BLaER1 treated with 17β-estradiol and CSF1 and Interleukin-3, amounts not matched to agents 10 nM and 100 nM (cell line): ENCODE results near the gene MIB1.

Experiments used
- H3K27ac ChIP-seq, 11 experiments: shearing (Covaris generic); formaldehyde crosslinking; 2 replicates each; pipeline ENCODE4 v1.8.1; 2022
- H3K27me3 ChIP-seq, 11 experiments: shearing (Covaris generic); formaldehyde crosslinking; 2 replicates each; pipeline ENCODE4 v1.8.1; 2022
- H3K36me3 ChIP-seq, 11 experiments: shearing (Covaris generic); formaldehyde crosslinking; 2 replicates each; pipeline ENCODE4 v1.8.1; 2022
- H3K4me1 ChIP-seq, 10 experiments: shearing (Covaris generic); formaldehyde crosslinking; 2 replicates each; pipeline ENCODE4 v1.8.1; 2022
- H3K4me2 ChIP-seq, 11 experiments: shearing (Covaris generic); formaldehyde crosslinking; 2 replicates each; pipeline ENCODE4 v1.8.1; 2022
- H3K4me3 ChIP-seq, 10 experiments: shearing (Covaris generic); formaldehyde crosslinking; 2 replicates each; pipeline ENCODE4 v1.8.1; 2022
- H3K9ac ChIP-seq, 11 experiments: shearing (Covaris generic); formaldehyde crosslinking; 2 replicates each; pipeline ENCODE4 v1.8.1; 2022
- H3K9me3 ChIP-seq, 11 experiments: shearing (Covaris generic); formaldehyde crosslinking; replicated peaks in 1 of 11; 2 replicates each; pipeline ENCODE4 v1.8.1; 2022
- H4K20me1 ChIP-seq, 11 experiments: shearing (Covaris generic); formaldehyde crosslinking; 2 replicates each; pipeline ENCODE4 v1.8.1; 2022
- Cebpa-rat ChIP-seq, 11 experiments: shearing (Covaris generic); IDR thresholded peaks; 2 replicates each; pipeline ENCODE4 v1.8.1; 2022

MIB1 gene

DNA sequence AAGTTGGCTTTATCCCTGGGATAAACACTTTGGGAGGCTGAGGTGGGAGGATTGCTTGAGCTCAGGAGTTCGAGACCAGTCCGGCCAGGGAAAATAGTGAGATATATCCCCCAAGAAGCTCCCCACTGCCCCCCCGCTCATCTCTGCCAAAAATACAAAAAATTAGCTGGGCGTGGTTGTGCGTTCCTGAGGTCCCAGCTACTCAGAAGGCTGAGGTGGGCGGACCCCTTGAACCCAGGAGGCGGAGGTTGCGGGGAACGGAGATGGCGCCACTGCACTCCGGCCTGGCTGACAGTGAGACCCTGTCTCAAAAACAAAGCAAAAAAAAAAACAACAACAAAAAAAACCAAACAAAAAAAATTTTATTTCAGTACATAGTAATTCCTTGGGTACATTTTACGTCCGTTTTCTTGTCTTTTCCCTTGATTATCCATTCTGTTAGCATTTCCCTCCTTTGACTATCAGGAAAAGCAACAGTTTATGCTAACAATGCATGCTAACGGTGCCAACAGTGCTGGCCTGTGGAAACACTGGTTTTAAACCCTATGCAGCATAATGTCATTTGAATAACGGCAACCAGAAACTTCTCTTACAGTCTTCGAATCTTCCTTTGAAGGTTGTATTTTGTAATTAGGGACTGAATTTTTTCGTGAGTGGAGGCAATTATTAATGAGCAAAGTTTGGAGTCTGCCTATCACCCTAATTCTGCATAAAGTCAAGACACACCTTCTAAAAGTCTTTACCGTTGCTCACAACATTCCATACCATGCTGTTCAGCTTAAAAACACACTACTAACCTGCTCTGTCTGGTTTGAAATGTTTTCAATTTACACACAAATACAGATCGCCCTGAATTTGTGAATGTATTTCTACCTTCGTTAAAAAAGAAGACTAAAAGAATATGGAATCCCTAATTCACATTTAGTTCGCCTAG is 721 bp upstream of the MIB1 start:
- H3K4me3 ChIP-seq, result peak overlapping the region in 9 of 10 experiments; percentile 33 to 99 (median 88); a peak in 14 of 20 replicates
- H3K4me2 ChIP-seq, result peak overlapping the region; percentile 39 to 98 (median 60); a peak in 21 of 22 replicates
- H4K20me1 ChIP-seq, result peaks cover 9 to 36% (median 29%) of the 10 kb centered on the region in 11 experiments; a peak in 18 of 22 replicates
- H3K36me3 ChIP-seq, result peaks cover 0 to 4% (median 0%) of the 10 kb centered on the region in 11 experiments; a peak in 2 of 22 replicates
- peak overlapping the region in 8 of 11 experiments; percentile 3 to 99 (median 98); a peak in 10 of 22 replicates for H3K27ac ChIP-seq
- H3K9me3 ChIP-seq, result peaks cover 17 to 35% (median 30%) of the 10 kb centered on the region in 11 experiments
- no peak for TF ChIP-seq Cebpa-rat (IDR thresholded peaks at IDR 0.05)
- peak overlapping the region; percentile 51 to 99 (median 97); a peak in 18 of 22 replicates for H3K9ac ChIP-seq
- H3K4me1 ChIP-seq, result peaks cover 14 to 33% (median 26%) of the 10 kb centered on the region in 10 experiments
- no peaks in the 10 kb centered on the region for H3K27me3 ChIP-seq

DNA sequence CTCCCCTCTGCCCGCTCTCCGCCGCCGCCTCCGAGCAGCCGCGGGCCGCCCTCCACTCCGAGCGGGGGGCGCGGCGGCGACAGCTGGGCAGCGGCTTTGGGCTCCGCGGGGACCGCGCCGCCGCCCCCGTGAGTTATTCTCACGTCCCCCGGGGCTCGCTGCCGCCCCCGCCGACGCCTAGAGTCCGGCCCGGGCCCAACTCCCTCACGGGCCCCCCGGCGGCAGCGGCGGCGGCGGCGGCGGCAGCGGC is 645 bp downstream of the MIB1 start:
- peak overlapping the region; percentile 89 to 99 (median 97) for H3K27ac ChIP-seq
- no peaks in the 10 kb centered on the region for H3K27me3 ChIP-seq
- H3K4me3 ChIP-seq, result peak overlapping the region; percentile 80 to 99 (median 91)
- peaks cover 14 to 40% (median 26%) of the 10 kb centered on the region in 10 experiments for H3K4me1 ChIP-seq
- peaks cover 19 to 49% (median 43%) of the 10 kb centered on the region in 11 experiments; a peak in 19 of 22 replicates for H4K20me1 ChIP-seq
- peaks cover 0 to 11% (median 0%) of the 10 kb centered on the region in 11 experiments; a peak in 1 of 22 replicates for H3K36me3 ChIP-seq
- H3K9me3 ChIP-seq, result peaks cover 12 to 21% (median 16%) of the 10 kb centered on the region in 11 experiments
- H3K4me2 ChIP-seq, result peak overlapping the region; percentile 79 to 99 (median 92)
- no peak for TF ChIP-seq Cebpa-rat (IDR thresholded peaks at IDR 0.05)
- peak overlapping the region; percentile 94 to 99 (median 97) for H3K9ac ChIP-seq

DNA sequence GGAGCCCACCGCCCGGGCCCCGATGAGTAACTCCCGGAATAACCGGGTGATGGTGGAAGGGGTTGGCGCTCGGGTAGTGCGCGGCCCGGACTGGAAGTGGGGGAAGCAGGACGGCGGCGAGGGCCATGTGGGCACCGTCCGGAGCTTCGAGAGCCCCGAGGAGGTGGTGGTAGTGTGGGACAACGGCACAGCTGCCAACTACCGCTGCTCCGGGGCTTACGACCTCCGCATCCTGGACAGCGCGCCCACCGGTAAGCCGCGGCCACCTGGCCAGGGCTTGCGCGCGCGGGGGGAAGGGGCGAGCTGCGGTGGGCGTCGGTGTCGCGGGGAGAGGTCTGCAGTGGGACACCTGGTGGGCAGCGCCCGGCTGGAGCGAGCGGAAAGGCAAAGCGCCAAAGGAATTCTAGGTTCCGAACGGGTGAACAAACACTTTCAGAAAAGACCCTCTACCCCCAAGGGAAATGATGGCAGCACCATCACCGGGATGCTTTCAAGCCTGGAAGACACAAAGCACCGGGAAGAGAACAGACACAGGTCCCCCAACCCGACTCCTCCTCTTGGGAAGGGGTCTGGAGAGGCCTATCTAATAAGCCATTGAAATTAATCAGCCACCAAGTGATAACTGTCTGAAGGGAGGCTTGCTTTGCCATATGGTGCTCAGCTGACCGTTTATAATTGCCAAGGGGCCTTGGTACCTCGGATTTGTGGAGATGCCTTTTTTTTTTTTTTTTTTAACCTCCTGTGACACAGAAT is 1.1 kb downstream of the MIB1 start:
- TF ChIP-seq Cebpa-rat (IDR thresholded peaks at IDR 0.05), result no peak
- peak overlapping the region; percentile 79 to 99 (median 92) for H3K4me2 ChIP-seq
- peak overlapping the region; percentile 89 to 99 (median 97) for H3K27ac ChIP-seq
- H3K4me1 ChIP-seq, result peaks cover 17 to 42% (median 27%) of the 10 kb centered on the region in 10 experiments
- H3K36me3 ChIP-seq, result peaks cover 0 to 11% (median 0%) of the 10 kb centered on the region in 11 experiments; a peak in 1 of 22 replicates
- H3K9me3 ChIP-seq, result peaks cover 7 to 16% (median 11%) of the 10 kb centered on the region in 11 experiments; a peak in 21 of 22 replicates
- H3K4me3 ChIP-seq, result peak overlapping the region; percentile 80 to 99 (median 91)
- peak overlapping the region; percentile 94 to 99 (median 97) for H3K9ac ChIP-seq
- H4K20me1 ChIP-seq, result peaks cover 23 to 54% (median 48%) of the 10 kb centered on the region in 11 experiments; a peak in 19 of 22 replicates
- no peaks in the 10 kb centered on the region for H3K27me3 ChIP-seq

DNA sequence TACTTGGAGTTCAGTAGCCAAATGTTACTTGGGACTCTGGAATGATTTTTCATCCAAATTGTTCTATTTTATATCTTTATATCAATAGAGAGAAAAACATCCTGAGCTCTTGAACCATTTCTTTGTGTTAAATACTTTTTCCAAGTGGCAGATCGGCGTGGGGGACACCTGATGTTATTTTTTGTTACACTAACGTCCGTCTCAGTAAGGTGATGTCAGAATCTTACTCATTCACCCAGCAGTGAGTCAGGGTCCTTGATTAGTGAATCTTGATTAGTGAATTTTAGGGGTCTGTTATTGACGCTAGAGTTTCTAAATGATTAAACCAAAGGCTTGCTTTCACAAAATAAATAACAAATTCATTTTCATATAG is 1.7 kb downstream of the MIB1 start:
- TF ChIP-seq Cebpa-rat (IDR thresholded peaks at IDR 0.05), result no peak
- peak overlapping the region; percentile 79 to 99 (median 92) for H3K4me2 ChIP-seq
- H3K36me3 ChIP-seq, result peaks cover 0 to 11% (median 0%) of the 10 kb centered on the region in 11 experiments; a peak in 1 of 22 replicates
- H3K9ac ChIP-seq, result peak overlapping the region; percentile 94 to 99 (median 97)
- H3K27me3 ChIP-seq, result no peaks in the 10 kb centered on the region
- H4K20me1 ChIP-seq, result peaks cover 26 to 60% (median 54%) of the 10 kb centered on the region in 11 experiments; a peak in 19 of 22 replicates
- peaks cover under 1 to 11% (median 5%) of the 10 kb centered on the region in 11 experiments; a peak in 19 of 22 replicates for H3K9me3 ChIP-seq
- peak overlapping the region; percentile 80 to 99 (median 91) for H3K4me3 ChIP-seq
- peak overlapping the region in 6 of 11 experiments; percentile 96 to 99 (median 98); a peak in 11 of 22 replicates for H3K27ac ChIP-seq
- H3K4me1 ChIP-seq, result peaks cover 22 to 48% (median 32%) of the 10 kb centered on the region in 10 experiments

DNA sequence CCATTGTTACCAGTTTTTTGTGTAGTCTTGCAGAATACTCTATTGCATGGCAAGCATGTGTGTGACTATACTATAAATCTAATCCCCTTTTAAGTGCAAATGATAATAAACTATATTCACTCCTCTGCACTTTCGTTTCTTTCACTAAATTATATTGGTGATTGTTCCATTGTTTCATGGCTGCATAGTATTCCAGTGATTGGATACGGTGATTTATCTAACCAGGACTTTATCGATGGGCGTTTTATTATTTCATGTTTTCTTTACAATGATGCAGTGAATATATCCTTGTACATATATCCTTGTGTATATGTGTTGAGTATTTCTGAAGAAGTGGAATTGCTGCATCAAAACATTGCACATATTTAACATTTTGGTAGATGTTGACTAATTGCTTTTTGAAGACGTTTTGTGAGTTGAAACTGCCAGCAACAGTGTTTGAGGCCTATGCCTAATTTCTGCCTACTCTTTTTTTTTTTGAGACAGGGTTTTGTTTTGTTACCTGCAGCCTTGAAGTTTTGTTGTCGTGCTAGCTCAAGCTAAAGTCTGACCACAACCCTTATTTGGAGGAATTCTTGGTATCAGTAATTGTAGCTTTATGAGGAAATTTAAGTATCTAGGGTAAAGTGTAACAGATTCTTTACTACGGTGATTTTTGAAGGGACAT is 2.7 kb downstream of the MIB1 start:
- Histone ChIP-seq H3K4me3 (peak overlapping the region in 5 of 10 experiments; percentile 84 to 99 (median 93); a peak in 6 of 20 replicates), H3K4me1 (peaks cover 30 to 55% (median 40%) of the 10 kb centered on the region in 10 experiments), H3K36me3 (peaks cover 0 to 11% (median 0%) of the 10 kb centered on the region in 11 experiments; a peak in 1 of 22 replicates), H3K4me2 (peak overlapping the region; percentile 79 to 99 (median 92)), H4K20me1 (peaks cover 33 to 68% (median 58%) of the 10 kb centered on the region in 11 experiments; a peak in 20 of 22 replicates), H3K9ac (peak overlapping the region in 2 of 11 experiments; percentile 11 to 99; a peak in 1 of 22 replicates), H3K27me3 (no peaks in the 10 kb centered on the region), H3K27ac (no peak overlapping the region), H3K9me3 (peaks cover 0 to 2% (median 0%) of the 10 kb centered on the region in 11 experiments; a peak in 2 of 22 replicates)
- TF ChIP-seq Cebpa-rat (IDR thresholded peaks at IDR 0.05), result no peak

DNA sequence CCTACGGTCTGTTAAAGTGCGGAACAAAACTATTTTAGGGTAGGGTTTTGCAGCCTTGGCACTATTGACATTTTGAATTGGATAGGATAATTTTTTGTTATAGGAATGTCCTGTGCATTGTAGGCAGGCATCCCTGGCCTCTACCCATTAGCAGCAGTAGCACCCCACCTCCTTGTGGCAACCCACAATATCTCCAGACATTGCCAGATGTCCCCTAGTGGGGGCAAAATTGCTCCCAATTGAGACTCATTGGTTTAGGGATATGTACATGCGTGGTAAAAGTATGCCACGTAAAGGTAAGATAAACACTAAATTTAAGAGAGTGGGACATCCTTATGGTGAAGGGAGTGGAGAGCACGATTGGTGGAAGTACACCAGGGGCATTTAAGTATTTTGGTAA is 4.6 kb downstream of the MIB1 start:
- no peak overlapping the region for H3K27ac ChIP-seq
- no peaks in the 10 kb centered on the region for H3K27me3 ChIP-seq
- no peak for TF ChIP-seq Cebpa-rat (IDR thresholded peaks at IDR 0.05)
- H3K4me1 ChIP-seq, result peaks cover 21 to 47% (median 33%) of the 10 kb centered on the region in 10 experiments
- no peak overlapping the region for H3K4me3 ChIP-seq
- no peaks in the 10 kb centered on the region for H3K9me3 ChIP-seq
- peaks cover 0 to 20% (median 3%) of the 10 kb centered on the region in 11 experiments; a peak in 7 of 22 replicates for H3K36me3 ChIP-seq
- no peak overlapping the region for H3K9ac ChIP-seq
- no peak overlapping the region for H3K4me2 ChIP-seq
- H4K20me1 ChIP-seq, result peaks cover 37 to 85% (median 70%) of the 10 kb centered on the region in 11 experiments; a peak in 20 of 22 replicates

DNA sequence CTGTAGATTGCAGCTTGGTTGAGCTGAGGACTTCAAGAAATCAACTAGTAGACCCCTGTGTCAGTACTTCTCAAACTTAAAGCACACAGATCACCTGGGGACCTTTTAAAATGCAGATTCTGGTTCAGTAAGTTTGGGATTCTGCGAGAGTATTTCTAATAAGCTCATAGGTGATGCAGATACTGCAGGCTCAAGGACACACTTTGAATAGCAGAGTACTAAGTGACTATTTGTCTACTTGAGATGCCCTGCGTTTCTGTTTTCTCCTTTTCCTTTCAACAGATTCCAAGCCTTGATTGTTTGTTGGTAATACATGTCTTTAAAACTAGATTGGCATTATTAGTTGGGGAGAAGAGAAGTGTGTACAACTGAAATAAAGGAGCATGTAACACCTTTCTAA is 6.7 kb downstream of the MIB1 start:
- Histone ChIP-seq H3K4me2 (peak overlapping the region in 9 of 11 experiments; percentile 11 to 32 (median 22); a peak in 8 of 22 replicates), H3K27me3 (no peaks in the 10 kb centered on the region), H3K27ac (no peak overlapping the region), H3K4me1 (peaks cover 21 to 40% (median 28%) of the 10 kb centered on the region in 10 experiments), H3K4me3 (no peak overlapping the region), H4K20me1 (peaks cover 37 to 94% (median 72%) of the 10 kb centered on the region in 11 experiments; a peak in 20 of 22 replicates), H3K9ac (0 out of 22 replicates have a peak overlapping the region, but pooled peaks of 1 of the 11 experiments have one; percentile 41), H3K9me3 (no peaks in the 10 kb centered on the region), H3K36me3 (peaks cover 0 to 20% (median 4%) of the 10 kb centered on the region in 11 experiments; a peak in 8 of 22 replicates)
- TF ChIP-seq Cebpa-rat (IDR thresholded peaks at IDR 0.05), result no peak
